Measurements from ENCODE around the gene TAB2. TPM values are rescaled to one million over a fixed set of nuclear protein-coding genes. Genes with fewer than 3 reads are reported as not detected.

Gene TAB2
- total and polyA plus RNA-seq, 9 of the 15 experiments (the other 6 are each of a cell fraction or from before 2014, with no cell fraction given) = 9.1 to 38.3 (median 18.6) TPM

DNA sequence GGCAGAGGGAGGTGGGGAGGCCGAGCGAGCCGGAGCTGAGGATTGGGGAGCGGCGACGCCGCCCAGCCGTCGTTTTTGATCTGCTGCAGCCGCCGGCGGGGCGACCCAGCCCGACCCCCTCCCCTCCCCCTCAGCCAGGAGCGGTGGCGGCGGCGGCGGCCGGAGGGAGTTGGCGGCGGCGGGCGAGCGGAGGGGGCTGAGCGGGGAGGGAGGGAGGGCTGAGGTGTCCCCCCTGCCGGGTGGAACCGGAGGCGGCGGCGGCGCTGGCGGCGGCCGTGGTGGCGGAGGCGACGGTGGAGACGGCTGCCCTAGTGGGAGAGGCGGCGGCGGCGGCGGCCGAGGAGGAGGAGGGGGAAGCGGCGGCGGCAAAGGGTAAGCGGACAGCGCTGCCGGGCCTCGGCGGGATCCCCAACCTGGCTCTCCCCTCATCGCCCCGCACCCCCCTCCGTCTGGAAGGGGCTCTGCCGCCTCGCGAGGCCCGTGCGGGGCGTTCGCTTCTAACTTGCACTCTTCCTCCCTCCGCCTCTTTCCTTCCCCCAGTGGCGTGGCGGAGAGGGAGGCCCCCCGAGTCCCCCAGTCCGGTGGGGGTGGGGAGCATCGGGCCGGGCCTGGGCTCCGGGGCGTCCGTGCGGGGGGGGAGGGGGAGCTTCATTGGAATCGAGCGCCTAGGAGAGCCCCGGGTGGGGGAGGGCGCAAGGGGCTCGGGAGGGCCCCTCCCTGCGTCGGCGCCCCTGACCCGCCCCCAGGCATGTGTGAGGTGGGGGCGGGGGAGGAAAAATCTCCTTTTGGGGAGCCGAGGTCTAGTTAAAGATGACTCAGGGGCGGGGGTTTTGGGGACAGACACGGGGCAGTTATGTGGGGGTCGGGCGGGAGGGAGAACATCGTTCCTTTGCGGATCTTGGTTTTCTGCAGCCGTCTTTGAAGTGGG is at the start of gene TAB2 (continued):
- TF ChIP-seq, protein P1, sequence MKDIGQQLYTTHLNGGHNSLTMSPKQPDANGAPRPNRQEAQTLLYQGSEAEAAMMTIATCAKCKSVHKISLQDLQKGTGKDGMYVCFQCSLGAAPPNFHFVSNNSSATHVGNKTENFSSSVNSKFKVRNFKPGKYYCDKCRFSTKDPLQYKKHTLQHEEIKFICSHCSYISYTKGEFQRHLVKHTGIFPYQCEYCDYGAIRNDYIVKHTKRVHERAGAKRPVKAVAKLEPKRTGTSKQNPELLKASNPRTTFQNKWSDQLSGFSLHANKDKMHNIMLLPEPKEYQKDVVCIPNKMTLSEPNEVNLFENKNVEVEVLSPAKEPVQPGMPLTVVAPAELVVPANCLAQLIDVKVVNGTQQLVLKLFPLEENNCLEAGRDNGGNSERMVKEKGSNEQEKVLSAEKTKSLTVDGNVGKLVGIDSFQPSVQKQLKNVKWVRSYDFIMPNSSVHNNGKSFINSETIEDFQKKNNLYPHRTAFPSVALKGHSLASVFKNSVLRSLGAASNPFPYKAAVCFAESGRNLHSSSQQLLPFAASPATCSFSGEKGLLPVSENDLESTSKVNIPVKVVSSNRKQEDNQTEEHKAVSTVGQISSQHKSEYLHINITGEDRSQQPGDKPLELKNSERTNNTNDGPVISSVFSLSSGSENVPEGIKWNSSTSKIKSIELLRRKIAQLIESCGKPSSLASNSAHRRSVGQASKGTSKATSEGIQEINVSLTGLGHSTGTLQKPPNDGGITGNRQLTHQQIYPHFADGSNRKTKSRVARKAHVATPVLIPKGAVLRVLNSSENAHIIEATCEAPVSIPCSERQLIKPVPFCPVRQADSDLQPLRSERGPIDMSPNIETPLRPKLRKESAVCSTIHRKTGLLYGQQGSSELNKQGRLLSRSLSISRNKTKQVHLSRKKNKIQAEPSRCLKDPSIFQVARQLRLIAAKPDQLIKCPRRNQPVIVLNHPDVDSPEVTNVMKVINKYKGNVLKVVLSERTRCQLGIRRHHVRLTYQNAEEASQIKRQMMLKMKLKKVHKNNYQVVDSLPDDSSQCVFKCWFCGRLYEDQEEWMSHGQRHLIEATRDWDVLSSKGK (CRISPR knock-in tag; IDR thresholded peaks at IDR 0.05) = no peak
- no peak for TF ChIP-seq HOMEZ (CRISPR knock-in tag; IDR thresholded peaks at IDR 0.05)
- TF ChIP-seq RBFOX2 (IDR thresholded peaks at IDR 0.05; ENCODE audit: low read depth, low read length) = peak; percentile 64
- TF ChIP-seq, protein P2, sequence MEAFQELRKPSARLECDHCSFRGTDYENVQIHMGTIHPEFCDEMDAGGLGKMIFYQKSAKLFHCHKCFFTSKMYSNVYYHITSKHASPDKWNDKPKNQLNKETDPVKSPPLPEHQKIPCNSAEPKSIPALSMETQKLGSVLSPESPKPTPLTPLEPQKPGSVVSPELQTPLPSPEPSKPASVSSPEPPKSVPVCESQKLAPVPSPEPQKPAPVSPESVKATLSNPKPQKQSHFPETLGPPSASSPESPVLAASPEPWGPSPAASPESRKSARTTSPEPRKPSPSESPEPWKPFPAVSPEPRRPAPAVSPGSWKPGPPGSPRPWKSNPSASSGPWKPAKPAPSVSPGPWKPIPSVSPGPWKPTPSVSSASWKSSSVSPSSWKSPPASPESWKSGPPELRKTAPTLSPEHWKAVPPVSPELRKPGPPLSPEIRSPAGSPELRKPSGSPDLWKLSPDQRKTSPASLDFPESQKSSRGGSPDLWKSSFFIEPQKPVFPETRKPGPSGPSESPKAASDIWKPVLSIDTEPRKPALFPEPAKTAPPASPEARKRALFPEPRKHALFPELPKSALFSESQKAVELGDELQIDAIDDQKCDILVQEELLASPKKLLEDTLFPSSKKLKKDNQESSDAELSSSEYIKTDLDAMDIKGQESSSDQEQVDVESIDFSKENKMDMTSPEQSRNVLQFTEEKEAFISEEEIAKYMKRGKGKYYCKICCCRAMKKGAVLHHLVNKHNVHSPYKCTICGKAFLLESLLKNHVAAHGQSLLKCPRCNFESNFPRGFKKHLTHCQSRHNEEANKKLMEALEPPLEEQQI (IDR thresholded peaks at IDR 0.05) = no peak
- 0 out of 2 replicates have a peak, but pooled peaks have one; percentile 3 for TF ChIP-seq RNF2 (IDR thresholded peaks at IDR 0.05)
- no peak for TF ChIP-seq ZNF76 (CRISPR knock-in tag; IDR thresholded peaks at IDR 0.05; ENCODE audit: borderline replicate concordance)
- no peak for TF ChIP-seq MYBL2 (IDR thresholded peaks at IDR 0.05; ENCODE audit: low read depth)
- TF ChIP-seq MYBL2 (CRISPR knock-in tag; IDR thresholded peaks at IDR 0.05; ENCODE audit: borderline replicate concordance) = no peak
- TF ChIP-seq GABPB1 (CRISPR knock-in tag; IDR thresholded peaks at IDR 0.05) = peak; percentile 52; the same call in 1 of the 2 replicates
- no peak; the same call in 1 of the 2 replicates for TF ChIP-seq E2F3 (CRISPR knock-in tag; IDR thresholded peaks at IDR 0.05)
- 0 out of 4 replicates have a peak, but pooled peaks of 1 of the 2 experiments have one; percentile 16 for TF ChIP-seq FOXA3 (CRISPR knock-in tag; conservative IDR thresholded peaks at IDR 0.05 in 1 of 2, IDR thresholded peaks at IDR 0.05 in 1 of 2)
- TF ChIP-seq ZFX (CRISPR knock-in tag; IDR thresholded peaks at IDR 0.05) = peak; percentile 14
- TF ChIP-seq HNRNPK (IDR thresholded peaks at IDR 0.05; ENCODE audit: low read depth, low read length, poor library complexity, severe bottlenecking) = peak; percentile 95
- no peak for TF ChIP-seq ZNF699 (CRISPR knock-in tag; IDR thresholded peaks at IDR 0.05; ENCODE audit: insufficient replicate concordance)
- TF ChIP-seq ZBED1 (IDR thresholded peaks at IDR 0.05) = no peak
- TF ChIP-seq PTBP1 (IDR thresholded peaks at IDR 0.05; ENCODE audit: low read depth, low read length) = no peak
- TF ChIP-seq HBP1 (CRISPR knock-in tag; IDR thresholded peaks at IDR 0.05) = no peak
